Left ventricle myocardium inferior (tissue), 1 donor: ENCODE data around the gene RLN2. TPM values are rescaled to one million over a fixed set of nuclear protein-coding genes. Genes with fewer than 3 reads are reported as not detected.

Experiments used
- DNase-seq: peaks from one replicate; pipeline ENCODE4 v3.0.0-alpha.2; 2020
- H3K27ac ChIP-seq: fragments of 200-600 bp; replicated peaks from 2 replicates; pipeline ENCODE4 v1.8.0; 2021
- H3K27me3 ChIP-seq: fragments of 200-600 bp; 2 replicates; pipeline ENCODE4 v1.8.0; 2021; ENCODE audit warnings: low read depth
- H3K36me3 ChIP-seq: fragments of 200-600 bp; 2 replicates; pipeline ENCODE4 v1.8.0; 2021
- H3K4me1 ChIP-seq: fragments of 200-600 bp; 2 replicates; pipeline ENCODE4 v1.8.0; 2021
- H3K4me3 ChIP-seq: fragments of 200-600 bp; 2 replicates; pipeline ENCODE4 v1.8.0; 2021; ENCODE audit warnings: mild to moderate bottlenecking, moderate library complexity
- H3K9me3 ChIP-seq: fragments of 200-600 bp; replicated peaks from 2 replicates; pipeline ENCODE4 v1.8.0; 2021
- intact Hi-C: fragments of 100-400 bp; cut with micrococcal nuclease; formaldehyde crosslinking; loops from one replicate; pipeline ENCODE4 v1.11.0; 2022
- total RNA-seq: library from RNA; stranded (reverse); fragmentation: NEBNext Ultra II Directional; extraction: Animal tissue kit (Norgen Biotek cat#: 25700); gene quantifications from one replicate; pipeline ENCODE4 v1.2.1, GENCODE V29; 2021
- TF ChIP-seq, protein P1 (sequence below): fragments of 200-600 bp; IDR thresholded peaks from 2 replicates; pipeline ENCODE4 v1.8.0; 2021; ENCODE audit warnings: antibody characterized with exemption, mild to moderate bottlenecking, borderline replicate concordance
- donor health status: DM: no; HTN: yes; CAD: no; lungs with severe emphysema.

RLN2 gene
- total RNA-seq, 1 donor from 2014 or later = 0.44 TPM

GRCh38 chr9:5263351-5264218 lies 40.9 kb downstream of the RLN2 start:
- no peaks in the 10 kb centered on the region for H3K4me1 ChIP-seq
- no peak for DNase-seq
- H3K4me3 ChIP-seq = no peak overlapping the region
- H3K9me3 ChIP-seq = peaks cover 10% of the 10 kb centered on the region
- TF ChIP-seq, protein P1, sequence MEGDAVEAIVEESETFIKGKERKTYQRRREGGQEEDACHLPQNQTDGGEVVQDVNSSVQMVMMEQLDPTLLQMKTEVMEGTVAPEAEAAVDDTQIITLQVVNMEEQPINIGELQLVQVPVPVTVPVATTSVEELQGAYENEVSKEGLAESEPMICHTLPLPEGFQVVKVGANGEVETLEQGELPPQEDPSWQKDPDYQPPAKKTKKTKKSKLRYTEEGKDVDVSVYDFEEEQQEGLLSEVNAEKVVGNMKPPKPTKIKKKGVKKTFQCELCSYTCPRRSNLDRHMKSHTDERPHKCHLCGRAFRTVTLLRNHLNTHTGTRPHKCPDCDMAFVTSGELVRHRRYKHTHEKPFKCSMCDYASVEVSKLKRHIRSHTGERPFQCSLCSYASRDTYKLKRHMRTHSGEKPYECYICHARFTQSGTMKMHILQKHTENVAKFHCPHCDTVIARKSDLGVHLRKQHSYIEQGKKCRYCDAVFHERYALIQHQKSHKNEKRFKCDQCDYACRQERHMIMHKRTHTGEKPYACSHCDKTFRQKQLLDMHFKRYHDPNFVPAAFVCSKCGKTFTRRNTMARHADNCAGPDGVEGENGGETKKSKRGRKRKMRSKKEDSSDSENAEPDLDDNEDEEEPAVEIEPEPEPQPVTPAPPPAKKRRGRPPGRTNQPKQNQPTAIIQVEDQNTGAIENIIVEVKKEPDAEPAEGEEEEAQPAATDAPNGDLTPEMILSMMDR = no peak
- intact Hi-C loops = no loop called here
- H3K27me3 ChIP-seq = no peaks in the 10 kb centered on the region
- no peaks in the 10 kb centered on the region for H3K36me3 ChIP-seq
- no peak overlapping the region for H3K27ac ChIP-seq

Other genes starting within 250 kb of the RLN2 start
- gene INSL6, start 119.1 kb downstream of the RLN2 start, total RNA-seq = not detected
- gene INSL4, start 73.3 kb downstream of the RLN2 start, total RNA-seq = not detected
- not detected for gene RLN1, start 35.2 kb upstream of the RLN2 start, total RNA-seq
- gene PLGRKT, start 133.2 kb upstream of the RLN2 start, total RNA-seq = 34.3 TPM
- 14.7 TPM for gene CD274, start 145.8 kb upstream of the RLN2 start, total RNA-seq
- gene PDCD1LG2, start 205.8 kb upstream of the RLN2 start, total RNA-seq = 2.0 TPM